ENCODE measurements around the gene MAPKBP1.

MAPKBP1 gene

DNA sequence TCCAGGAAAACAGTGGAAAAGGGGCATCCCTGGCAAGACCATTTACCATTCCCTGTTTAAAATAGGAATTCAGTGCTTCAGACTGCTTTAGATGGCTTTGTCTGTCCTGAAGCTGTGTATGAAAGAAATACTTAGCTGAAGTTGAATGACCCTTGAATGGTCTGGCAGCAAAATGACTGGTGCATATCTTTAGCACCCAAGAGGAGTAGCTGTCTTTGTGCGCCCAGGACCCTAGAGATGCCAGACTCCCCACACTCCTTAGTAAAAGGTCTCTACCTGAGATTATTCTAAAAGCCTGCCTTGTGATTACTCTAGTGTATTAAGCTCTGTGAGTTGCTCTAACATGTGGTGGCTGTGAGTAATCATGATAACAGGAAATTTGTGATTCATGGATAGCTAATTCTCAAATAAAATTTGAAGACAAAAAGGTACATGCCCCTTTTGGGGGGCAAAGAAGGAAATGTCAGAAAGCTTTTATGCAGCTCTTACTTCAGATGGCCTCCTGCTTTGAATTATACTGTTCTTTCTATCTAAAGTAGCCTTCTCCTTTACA lies 3.2 kb downstream of the MAPKBP1 start:
- FAIRE-seq = no peak
- TF ChIP-seq, protein P1, sequence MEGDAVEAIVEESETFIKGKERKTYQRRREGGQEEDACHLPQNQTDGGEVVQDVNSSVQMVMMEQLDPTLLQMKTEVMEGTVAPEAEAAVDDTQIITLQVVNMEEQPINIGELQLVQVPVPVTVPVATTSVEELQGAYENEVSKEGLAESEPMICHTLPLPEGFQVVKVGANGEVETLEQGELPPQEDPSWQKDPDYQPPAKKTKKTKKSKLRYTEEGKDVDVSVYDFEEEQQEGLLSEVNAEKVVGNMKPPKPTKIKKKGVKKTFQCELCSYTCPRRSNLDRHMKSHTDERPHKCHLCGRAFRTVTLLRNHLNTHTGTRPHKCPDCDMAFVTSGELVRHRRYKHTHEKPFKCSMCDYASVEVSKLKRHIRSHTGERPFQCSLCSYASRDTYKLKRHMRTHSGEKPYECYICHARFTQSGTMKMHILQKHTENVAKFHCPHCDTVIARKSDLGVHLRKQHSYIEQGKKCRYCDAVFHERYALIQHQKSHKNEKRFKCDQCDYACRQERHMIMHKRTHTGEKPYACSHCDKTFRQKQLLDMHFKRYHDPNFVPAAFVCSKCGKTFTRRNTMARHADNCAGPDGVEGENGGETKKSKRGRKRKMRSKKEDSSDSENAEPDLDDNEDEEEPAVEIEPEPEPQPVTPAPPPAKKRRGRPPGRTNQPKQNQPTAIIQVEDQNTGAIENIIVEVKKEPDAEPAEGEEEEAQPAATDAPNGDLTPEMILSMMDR (IDR thresholded peaks at IDR 0.05; ENCODE audit: insufficient read depth, missing control alignments) = no peak
- no peak for DNase-seq (ENCODE audit: insufficient read length, low spot score)

DNA sequence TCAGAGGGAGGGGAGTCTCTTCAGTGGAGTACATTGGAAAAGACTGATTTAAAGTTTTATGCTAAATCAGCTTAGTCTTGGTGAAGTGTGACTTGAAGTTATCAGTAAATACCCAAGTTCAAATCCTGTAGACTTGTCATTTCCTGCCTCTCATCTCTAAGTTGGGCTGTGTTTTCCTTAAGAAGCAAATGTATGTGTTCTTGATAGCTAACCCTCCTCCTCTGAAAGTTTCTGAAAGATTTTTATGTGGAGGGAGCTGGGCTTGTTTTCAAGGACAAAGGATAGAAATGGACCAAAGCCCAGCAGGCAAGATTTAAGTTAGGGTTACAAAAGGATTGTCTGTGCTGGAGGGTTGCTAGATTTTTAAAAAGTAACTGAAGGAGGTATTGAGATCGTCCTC lies 4.2 kb downstream of the MAPKBP1 start:
- FAIRE-seq = no peak
- TF ChIP-seq, protein P1 (IDR thresholded peaks at IDR 0.05; ENCODE audit: insufficient read depth, missing control alignments) = no peak
- no peak for DNase-seq (ENCODE audit: insufficient read length, low spot score)

DNA sequence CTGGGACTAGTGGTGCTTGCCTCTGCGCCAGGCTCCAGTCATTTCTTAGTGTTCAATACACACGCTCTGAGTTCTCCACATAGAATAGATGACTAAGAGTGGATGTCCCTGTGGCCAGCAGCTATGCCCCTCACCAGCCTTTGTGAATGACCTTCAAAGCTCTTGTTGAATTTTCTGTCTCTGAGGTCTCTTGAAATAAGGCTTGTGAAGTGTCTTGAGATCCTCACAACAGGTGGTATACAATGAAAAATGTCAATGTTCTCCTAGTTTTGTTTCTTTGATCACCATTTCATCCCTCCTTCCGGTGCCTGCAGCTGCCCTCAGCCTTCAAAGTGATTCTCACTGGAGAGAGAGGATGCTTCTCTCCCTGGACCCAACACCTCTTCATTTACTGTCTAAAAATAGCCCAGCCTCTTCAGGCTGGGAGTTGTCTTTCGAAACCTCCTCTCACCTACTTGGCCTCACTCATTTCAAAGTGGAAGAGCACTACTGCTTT lies 5.4 kb downstream of the MAPKBP1 start:
- FAIRE-seq (no peak), DNase-seq (ENCODE audit: insufficient read length, low spot score) (no peak)
- TF ChIP-seq, protein P1 (IDR thresholded peaks at IDR 0.05; ENCODE audit: insufficient read depth, missing control alignments) = no peak

DNA sequence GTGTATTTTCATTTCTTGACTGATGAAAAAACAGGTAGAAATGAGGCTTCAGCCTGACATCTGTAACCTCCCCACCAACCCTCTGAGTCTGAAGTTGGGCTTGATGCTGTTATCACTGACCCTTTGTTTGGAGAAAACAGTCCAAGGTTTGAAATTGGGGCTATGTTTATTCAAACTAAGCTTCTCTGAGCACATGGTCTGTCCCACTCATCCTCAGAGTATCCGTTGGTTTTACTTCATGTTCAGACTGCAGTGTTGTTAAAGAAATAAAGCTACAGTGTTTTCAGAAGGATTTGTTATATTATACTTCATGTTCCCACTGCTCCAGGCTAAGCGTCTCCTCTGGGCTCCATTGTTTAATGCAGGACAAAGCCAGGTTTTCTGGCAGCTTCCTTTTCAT lies 6.0 kb downstream of the MAPKBP1 start:
- no peak for FAIRE-seq
- DNase-seq (ENCODE audit: insufficient read length, low spot score) = no peak
- TF ChIP-seq, protein P1 (IDR thresholded peaks at IDR 0.05; ENCODE audit: insufficient read depth, missing control alignments) = no peak

DNA sequence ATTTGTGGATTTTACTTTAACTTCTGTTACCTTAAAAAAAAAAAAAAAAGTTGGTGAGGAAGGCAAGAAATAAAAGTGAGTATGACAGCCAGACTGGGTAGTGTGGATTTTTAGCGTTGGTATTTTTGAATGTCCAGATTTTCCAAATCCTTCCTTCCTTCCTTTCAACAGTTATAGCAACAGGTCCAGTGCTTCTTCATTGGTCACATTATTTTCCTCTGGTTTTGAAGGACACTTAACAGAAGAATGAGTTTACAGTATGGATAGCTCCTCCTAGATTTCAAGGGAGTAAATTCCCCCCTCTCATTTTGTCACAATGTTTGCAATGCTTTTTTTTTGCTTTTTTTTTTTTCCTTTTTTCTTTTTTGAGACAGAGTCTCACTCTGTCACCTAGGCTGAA lies 6.4 kb downstream of the MAPKBP1 start:
- DNase-seq (ENCODE audit: insufficient read length, low spot score) (no peak), FAIRE-seq (no peak)
- TF ChIP-seq, protein P1 (IDR thresholded peaks at IDR 0.05; ENCODE audit: insufficient read depth, missing control alignments) = no peak

DNA sequence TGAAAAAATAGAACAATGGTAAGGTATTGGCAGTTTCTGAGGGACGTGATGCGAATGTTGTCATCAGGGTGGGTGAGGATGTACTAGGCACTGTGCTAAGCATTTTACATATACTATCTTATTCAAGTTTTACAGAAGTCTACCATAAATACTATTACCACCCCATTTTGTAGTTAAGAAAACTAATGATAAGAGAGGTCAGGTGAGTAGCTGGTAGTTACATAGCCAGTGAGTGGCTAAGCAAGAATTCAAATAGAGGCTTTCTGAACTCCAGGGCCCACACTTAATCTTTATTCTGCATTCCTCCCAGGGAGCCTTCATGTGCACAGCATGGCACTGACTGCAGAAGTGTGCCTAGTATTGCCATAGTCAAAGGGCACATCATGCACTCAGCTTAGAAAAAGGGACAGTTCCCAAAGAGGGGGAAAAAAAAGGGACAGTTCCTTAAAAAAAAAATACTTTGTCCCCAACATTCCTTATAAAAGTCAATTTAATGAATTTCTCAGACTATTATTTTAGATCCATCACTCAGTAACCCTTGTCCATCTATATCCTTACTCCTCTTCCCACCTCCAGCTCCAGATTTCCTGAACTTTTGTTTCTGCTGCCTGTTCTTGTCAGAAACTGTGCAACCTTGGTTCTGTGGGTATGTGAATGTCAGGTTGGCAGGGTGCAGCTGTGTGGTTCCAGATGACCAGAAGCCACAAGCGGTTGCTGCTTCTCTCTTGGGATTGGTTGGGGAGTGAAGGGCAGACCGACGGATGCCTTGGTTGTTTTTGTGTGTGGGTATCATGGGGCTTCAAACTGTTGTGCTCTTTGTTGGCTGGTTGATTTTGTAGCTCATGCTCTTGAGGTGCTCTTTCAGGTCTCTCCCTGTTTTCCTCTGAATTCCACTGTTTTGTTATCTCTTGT lies 8.3 kb downstream of the MAPKBP1 start:
- DNase-seq (ENCODE audit: insufficient read length, low spot score) (no peak), FAIRE-seq (no peak)
- TF ChIP-seq, protein P1 (IDR thresholded peaks at IDR 0.05; ENCODE audit: insufficient read depth, missing control alignments) = no peak

DNA sequence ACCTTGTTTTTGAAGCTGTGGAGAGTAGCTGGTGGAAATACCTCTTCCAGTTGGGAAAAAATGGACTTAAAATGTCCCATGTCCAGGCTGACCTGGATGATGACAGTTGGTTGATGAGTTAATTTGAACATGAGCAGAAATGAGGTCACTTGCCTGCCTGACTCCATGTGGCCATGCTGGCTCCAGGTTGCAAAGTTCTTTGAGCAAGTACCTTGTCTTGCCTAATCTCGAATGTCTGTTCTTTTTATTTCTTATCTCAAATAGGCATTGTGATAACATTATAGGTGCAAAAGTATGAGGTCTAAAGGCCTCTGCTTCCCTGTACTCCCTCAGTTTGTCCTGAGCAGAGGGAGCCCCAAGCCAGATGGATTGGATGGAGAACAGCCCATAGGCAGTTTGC lies 9.0 kb downstream of the MAPKBP1 start:
- no peak for DNase-seq (ENCODE audit: insufficient read length, low spot score)
- TF ChIP-seq, protein P1 (IDR thresholded peaks at IDR 0.05; ENCODE audit: insufficient read depth, missing control alignments) = no peak
- FAIRE-seq = no peak

All from D721Med (cell line).